SK-N-SH treated with all-trans-retinoic acid at 6 μM for 48 hours (cell line): Measurements from ENCODE around the gene SH2D3A.

Source experiments
- ATAC-seq: fragments of 200-7000 bp; cut with Tn5 transposase; 3 replicates; pipeline ENCODE4 v1.9.1; 2020; ENCODE audit warnings: mild to moderate bottlenecking, moderate library complexity
- ARNTL ChIP-seq: fragments of 450-650 bp; formaldehyde crosslinking; IDR thresholded peaks from 2 replicates; pipeline ENCODE4 v1.5.0; 2020; ENCODE audit warnings: low read depth, mild to moderate bottlenecking, moderate library complexity, borderline replicate concordance
- BACH2 ChIP-seq: fragments of 250-450 bp; sonication (Bioruptor Pico); IDR thresholded peaks from 2 replicates; pipeline ENCODE4 v1.9.0; 2021; ENCODE audit warnings: mild to moderate bottlenecking, borderline replicate concordance
- CREB5 ChIP-seq: fragments of 250-450 bp; sonication (Bioruptor Pico); IDR thresholded peaks from 2 replicates; pipeline ENCODE4 v1.5.1; 2020; ENCODE audit warnings: low read depth, mild to moderate bottlenecking, moderate library complexity
- CSDC2 ChIP-seq: fragments of 250-450 bp; sonication (Bioruptor Pico); IDR thresholded peaks from 2 replicates; pipeline ENCODE4 v1.5.0; 2020; ENCODE audit warnings: mild to moderate bottlenecking, moderate library complexity
- CSRNP3 ChIP-seq: fragments of 250-450 bp; sonication (Bioruptor Pico); IDR thresholded peaks from 2 replicates; pipeline ENCODE4 v1.5.1; 2021; ENCODE audit warnings: mild to moderate bottlenecking, moderate library complexity
- GLIS3 ChIP-seq: fragments of 250-450 bp; sonication (Bioruptor Pico); IDR thresholded peaks from 2 replicates; pipeline ENCODE4 v1.5.0; 2020; ENCODE audit warnings: mild to moderate bottlenecking, moderate library complexity
- ISL1 ChIP-seq: fragments of 250-450 bp; sonication (Bioruptor Pico); IDR thresholded peaks from 2 replicates; pipeline ENCODE4 v2.1.2; 2022; ENCODE audit warnings: mild to moderate bottlenecking, moderate library complexity
- PATZ1 ChIP-seq: fragments of 250-450 bp; sonication (Bioruptor Pico); IDR thresholded peaks from 2 replicates; pipeline ENCODE4 v1.8.0; 2020; ENCODE audit warnings: mild to moderate bottlenecking, moderate library complexity, borderline replicate concordance
- POU6F1 ChIP-seq: fragments of 250-450 bp; sonication (Bioruptor Pico); IDR thresholded peaks from 2 replicates; pipeline ENCODE4 v1.8.0; 2021; ENCODE audit warnings: low read depth, mild to moderate bottlenecking, moderate library complexity, borderline replicate concordance
- RARB ChIP-seq: fragments of 250-450 bp; sonication (Bioruptor Pico); IDR thresholded peaks from 2 replicates; pipeline ENCODE4 v1.8.0; 2021; ENCODE audit warnings: mild to moderate bottlenecking, moderate library complexity
- SNAI2 ChIP-seq: fragments of 250-450 bp; sonication (Bioruptor Pico); IDR thresholded peaks from 2 replicates; pipeline ENCODE4 v1.5.0; 2020; ENCODE audit warnings: mild to moderate bottlenecking, moderate library complexity
- TCF4 ChIP-seq: fragments of 250-450 bp; sonication (Bioruptor Pico); IDR thresholded peaks from 2 replicates; pipeline ENCODE4 v1.8.0; 2021; ENCODE audit warnings: mild to moderate bottlenecking, moderate library complexity, borderline replicate concordance
- TOX ChIP-seq: fragments of 250-450 bp; sonication (Bioruptor Pico); IDR thresholded peaks from 2 replicates; pipeline ENCODE4 v1.8.0; 2021; ENCODE audit warnings: mild to moderate bottlenecking, moderate library complexity, borderline replicate concordance
- TSHZ2 ChIP-seq: fragments of 250-450 bp; sonication (Bioruptor Pico); IDR thresholded peaks from 2 replicates; pipeline ENCODE4 v1.5.0; 2020; ENCODE audit warnings: mild to moderate bottlenecking, moderate library complexity
- ZC3H10 ChIP-seq: fragments of 250-450 bp; sonication (Bioruptor Pico); IDR thresholded peaks from 2 replicates; pipeline ENCODE4 v1.5.1; 2021; ENCODE audit warnings: mild to moderate bottlenecking, moderate library complexity
- ZFP3 ChIP-seq: fragments of 250-450 bp; sonication (Bioruptor Pico); IDR thresholded peaks from 2 replicates; pipeline ENCODE4 v1.5.0; 2020; ENCODE audit warnings: mild to moderate bottlenecking, moderate library complexity
- ZFP30 ChIP-seq: fragments of 450-650 bp; formaldehyde crosslinking; IDR thresholded peaks from 2 replicates; pipeline ENCODE4 v1.5.0; 2022; ENCODE audit warnings: mild to moderate bottlenecking, moderate library complexity
- ZNF565 ChIP-seq: fragments of 450-650 bp; formaldehyde crosslinking; conservative IDR thresholded peaks from 2 replicates; pipeline ENCODE4 v1.5.0; 2020; ENCODE audit warnings: low read depth, mild to moderate bottlenecking, moderate library complexity
- ZNF70 ChIP-seq: fragments of 450-650 bp; formaldehyde crosslinking; IDR thresholded peaks from 2 replicates; pipeline ENCODE4 v1.5.0; 2020; ENCODE audit warnings: mild to moderate bottlenecking, moderate library complexity
- ZNF8 ChIP-seq: fragments of 450-650 bp; formaldehyde crosslinking; IDR thresholded peaks from 2 replicates; pipeline ENCODE4 v1.5.0; 2020; ENCODE audit warnings: mild to moderate bottlenecking, moderate library complexity

The SH2D3A gene

GRCh38 chr19:6788896-6789295, 21.7 kb upstream of the SH2D3A start:
- TF ChIP-seq ZFP30 (CRISPR knock-in tag), result no peak
- TF ChIP-seq BACH2 (CRISPR knock-in tag), result no peak
- TF ChIP-seq TSHZ2 (CRISPR knock-in tag), result no peak
- TF ChIP-seq CSDC2, result no peak
- TF ChIP-seq ZC3H10 (CRISPR knock-in tag), result no peak
- TF ChIP-seq ZNF565 (CRISPR knock-in tag), result no peak
- no peak for TF ChIP-seq ZFP3 (CRISPR knock-in tag)
- TF ChIP-seq TOX, result no peak
- no peak for TF ChIP-seq ZNF8
- no peak for TF ChIP-seq CREB5 (CRISPR knock-in tag)
- TF ChIP-seq ISL1, result no peak
- TF ChIP-seq SNAI2 (CRISPR knock-in tag), result no peak
- no peak for TF ChIP-seq POU6F1 (CRISPR knock-in tag)
- TF ChIP-seq CSRNP3 (CRISPR knock-in tag), result no peak
- TF ChIP-seq TCF4 (CRISPR knock-in tag), result no peak
- no peak for TF ChIP-seq RARB (CRISPR knock-in tag)
- TF ChIP-seq ARNTL (CRISPR knock-in tag), result no peak
- TF ChIP-seq GLIS3 (CRISPR knock-in tag), result no peak
- no peak for TF ChIP-seq ZNF70 (CRISPR knock-in tag)
- TF ChIP-seq PATZ1, result no peak
- no peak for ATAC-seq

GRCh38 chr19:6787393-6787792, 20.2 kb upstream of the SH2D3A start:
- no peak for TF ChIP-seq POU6F1 (CRISPR knock-in tag)
- no peak for ATAC-seq

GRCh38 chr19:6779206-6779605, 12.0 kb upstream of the SH2D3A start:
- no peak for ATAC-seq
- TF ChIP-seq GLIS3 (CRISPR knock-in tag) (no peak), CSDC2 (no peak), PATZ1 (no peak), ZNF70 (CRISPR knock-in tag) (no peak), BACH2 (CRISPR knock-in tag) (no peak), ZFP30 (CRISPR knock-in tag) (no peak), ZC3H10 (CRISPR knock-in tag) (no peak), TCF4 (CRISPR knock-in tag) (no peak), CSRNP3 (CRISPR knock-in tag) (no peak), ZNF8 (no peak), ZFP3 (CRISPR knock-in tag) (no peak), ZNF565 (CRISPR knock-in tag) (no peak), CREB5 (CRISPR knock-in tag) (no peak), SNAI2 (CRISPR knock-in tag) (no peak), TOX (no peak)
